HCT116 (cell line): ENCODE results near the gene GLOD4. TPM values are rescaled to one million over a fixed set of nuclear protein-coding genes. Genes with fewer than 3 reads are reported as not detected.

Source experiments
- ATAC-seq: fragments of 200-7000 bp; cut with Tn5 transposase; 2 replicates; pipeline ENCODE4 v1.9.1; 2020; ENCODE audit warnings: mild to moderate bottlenecking, moderate library complexity
- BruUV-seq: library from RNA; stranded (reverse); fragments of 400-500 nt; replicated peaks from 2 replicates; lab custom pipeline; 2021; lab: Mats Ljungman, UMichigan
- CTCF ChIA-PET: fragments of 300-600 bp; sonication (Branson Sonifier 250); formaldehyde crosslinking; loops from one replicate; lab custom pipeline; 2021; ENCODE audit warnings: antibody characterized with exemption; lab: Charles Lee
- POLR2A ChIA-PET: fragments of 300-600, 350-600 bp; sonication (Branson Sonifier 250); formaldehyde crosslinking; loops from one replicate; lab custom pipeline; 2021; ENCODE audit warnings: antibody characterized with exemption; lab: Charles Lee
- RAD21 ChIA-PET, 2 experiments: fragments of 300-600 bp; sonication (Branson Sonifier 250); formaldehyde crosslinking; loops; one replicate each; lab custom pipeline; 2023; ENCODE audit warnings: low total read pairs in 2 of 2; ENCODE audit not compliant: uncharacterized antibody in 2 of 2, unreplicated experiment in 2 of 2, low non-redundant PET in 1 of 2; lab: Charles Lee
- DNase-seq: peaks from one replicate; pipeline ENCODE4 v3.0.0-alpha.2; 2010; ENCODE audit warnings: low read depth, low spot score
- H2AFZ ChIP-seq: fragments of 200-600 bp; shearing (Covaris generic), sonication (generic); 2 replicates; pipeline ENCODE4 v1.6.1; 2017; ENCODE audit warnings: low read depth, mixed run types, mixed read lengths, antibody characterized with exemption, low read length; ENCODE audit not compliant: poor library complexity, severe bottlenecking
- H3K27ac ChIP-seq: 2 replicates; pipeline ENCODE4 v1.5.1; 2012; ENCODE audit warnings: low read depth, low read length
- H3K27me3 ChIP-seq: fragments of 200-600 bp; sonication (generic); 2 replicates; pipeline ENCODE4 v1.6.1; 2016; ENCODE audit warnings: mixed run types, low read length, mixed read lengths; ENCODE audit not compliant: insufficient read depth
- H3K36me3 ChIP-seq, 2 experiments: fragments of 200-500 bp in 1 of 2; fragments of 200-600 bp in 1 of 2; sonication (Bioruptor generic) in 1 of 2; sonication (generic) in 1 of 2; 2 replicates each; pipeline versions ENCODE4 v1.5.1 to v1.6.1; 2014 to 2016; ENCODE audit warnings: low read length in 2 of 2, inconsistent platforms in 1 of 2, mixed read lengths in 1 of 2, mixed run types in 1 of 2; ENCODE audit not compliant: insufficient read depth in 2 of 2, control insufficient read depth in 1 of 2
- H3K4me1 ChIP-seq, 2 experiments: fragments of 200-600 bp in 1 of 2; sonication (generic) in 1 of 2; 2 replicates each; pipeline versions ENCODE4 v1.5.1 to v1.6.1; 2012 to 2017; ENCODE audit warnings: low read length in 2 of 2, inconsistent platforms in 1 of 2, mild to moderate bottlenecking in 1 of 2, mixed read lengths in 1 of 2, mixed run types in 1 of 2, moderate library complexity in 1 of 2; ENCODE audit not compliant: insufficient read depth in 2 of 2, control insufficient read depth in 1 of 2
- H3K4me2 ChIP-seq: fragments of 200-600 bp; sonication (generic); 2 replicates; pipeline ENCODE4 v1.6.1; 2017; ENCODE audit warnings: mixed run types, low read length, mixed read lengths
- H3K4me3 ChIP-seq, 2 experiments: fragments of 200-600 bp in 1 of 2; sonication (generic) in 1 of 2; replicated peaks in 1 of 2; 2 replicates each; pipeline ENCODE4 v1.5.1; 2011 to 2016; ENCODE audit warnings: low read length in 2 of 2, control low read depth in 1 of 2, low read depth in 1 of 2, mild to moderate bottlenecking in 1 of 2, mixed read lengths in 1 of 2, mixed run types in 1 of 2
- H3K79me2 ChIP-seq: fragments of 200-600 bp; sonication (generic); 2 replicates; pipeline ENCODE4 v1.6.1; 2017; ENCODE audit warnings: mild to moderate bottlenecking, mixed run types, low read length, moderate library complexity, mixed read lengths; ENCODE audit not compliant: insufficient read depth
- H3K9ac ChIP-seq: fragments of 200-600 bp; sonication (generic); 2 replicates; pipeline ENCODE4 v1.6.1; 2016; ENCODE audit warnings: low read length, mixed read lengths
- H3K9me2 ChIP-seq: fragments of 200-600 bp; sonication (generic), shearing (Covaris generic); 2 replicates; pipeline ENCODE4 v1.6.1; 2017; ENCODE audit warnings: mixed run types, mild to moderate bottlenecking, moderate library complexity; ENCODE audit not compliant: insufficient read depth
- H3K9me3 ChIP-seq, 2 experiments: fragments of 200-500 bp in 1 of 2; fragments of 200-600 bp in 1 of 2; sonication (Bioruptor generic) in 1 of 2; sonication (generic) in 1 of 2; 2 replicates each; pipeline ENCODE4 v1.6.1; 2014 to 2017; ENCODE audit warnings: low read length in 2 of 2, mixed read lengths in 2 of 2, inconsistent platforms in 1 of 2, low read depth in 1 of 2, mild to moderate bottlenecking in 1 of 2, mixed run types in 1 of 2, moderate library complexity in 1 of 2; ENCODE audit not compliant: control insufficient read depth in 1 of 2, insufficient read depth in 1 of 2
- H4K20me1 ChIP-seq: fragments of 200-600 bp; sonication (generic), shearing (Covaris generic); 2 replicates; pipeline ENCODE4 v1.6.1; 2017; ENCODE audit warnings: mixed run types, mild to moderate bottlenecking, moderate library complexity; ENCODE audit not compliant: insufficient read depth
- CEBPB ChIP-seq: IDR thresholded peaks from 2 replicates; pipeline ENCODE4 v1.6.1; 2012; ENCODE audit warnings: low read depth
- EZH2 ChIP-seq: fragments of 200-600 bp; sonication (generic); IDR thresholded peaks from 2 replicates; pipeline ENCODE4 v1.6.1; 2017; ENCODE audit warnings: antibody characterized with exemption, mixed run types
- EZH2phosphoT487 ChIP-seq: fragments of 200-600 bp; IDR thresholded peaks from 2 replicates; pipeline ENCODE4 v1.6.1; 2018; ENCODE audit warnings: antibody characterized with exemption, borderline replicate concordance
- JUND ChIP-seq: IDR thresholded peaks from 2 replicates; pipeline ENCODE4 v1.6.1; 2012
- POLR2A ChIP-seq: IDR thresholded peaks from 2 replicates; pipeline ENCODE4 v1.7.0; 2011; ENCODE audit warnings: borderline replicate concordance; ENCODE audit not compliant: insufficient read depth, insufficient read length; ENCODE audit errors: extremely low read depth
- POLR2AphosphoS5 ChIP-seq: IDR thresholded peaks from 2 replicates; pipeline ENCODE4 v1.6.1; 2011; ENCODE audit warnings: mild to moderate bottlenecking, low read depth, low read length, moderate library complexity
- RAD21 ChIP-seq: IDR thresholded peaks from 2 replicates; pipeline ENCODE4 v1.6.1; 2012; ENCODE audit warnings: low read depth, mild to moderate bottlenecking
- REST ChIP-seq: IDR thresholded peaks from 2 replicates; pipeline ENCODE4 v1.6.1; 2012; ENCODE audit warnings: low read depth
- SP1 ChIP-seq: IDR thresholded peaks from 2 replicates; pipeline ENCODE4 v1.6.1; 2012; ENCODE audit warnings: low read depth
- SRF ChIP-seq: IDR thresholded peaks from 2 replicates; pipeline ENCODE4 v1.6.1; 2012; ENCODE audit warnings: low read depth
- ZFX ChIP-seq: fragments of 450-650 bp; IDR thresholded peaks from 2 replicates; pipeline ENCODE4 v1.6.1; 2017
- ZNF274 ChIP-seq: fragments of 200-500 bp; sonication (Bioruptor generic); IDR thresholded peaks from 2 replicates; pipeline ENCODE4 v1.6.1; 2014; ENCODE audit warnings: mild to moderate bottlenecking, low read depth, low read length, inconsistent platforms
- intact Hi-C: fragments of 100-400 bp; cut with micrococcal nuclease; formaldehyde crosslinking; loops from 2 replicates; pipeline ENCODE4 v1.10.0; 2022
- total RNA-seq: library from RNA; stranded (reverse); gene quantifications from one replicate; pipeline ENCODE4 v1.2.1, GENCODE V29; 2021; ENCODE audit not compliant: unreplicated experiment

GLOD4 gene
- total RNA-seq, 1 experiment from 2014 or later, result 80.7 TPM

- ChIA-PET RAD21 (no interaction called here), CTCF (no interaction called here), POLR2A (no interaction called here)
- ATAC-seq (no peak), DNase-seq (no peak)
- Histone ChIP-seq H3K27me3 (no peaks in the 10 kb centered on the region), H2AFZ (no peak overlapping the region), H3K9me2 (no peaks in the 10 kb centered on the region), H3K79me2 (peaks cover 92% of the 10 kb centered on the region), H3K36me3 (peaks cover 40 to 72% of the 10 kb centered on the region in 2 experiments), H4K20me1 (peaks cover 14% of the 10 kb centered on the region; the same call in 1 of the 2 replicates), H3K27ac (no peak overlapping the region), H3K9me3 (no peaks in the 10 kb centered on the region), H3K4me2 (no peak overlapping the region), H3K4me1 (no peaks in the 10 kb centered on the region), H3K4me3 (no peak overlapping the region), H3K9ac (no peak overlapping the region)
- TF ChIP-seq ZFX, result no peak
- TF ChIP-seq EZH2, result no peak
- no peak for TF ChIP-seq REST
- no peak for TF ChIP-seq SP1
- no peak for TF ChIP-seq ZNF274
- TF ChIP-seq POLR2A, result no peak
- TF ChIP-seq RAD21, result no peak
- TF ChIP-seq EZH2phosphoT487, result no peak
- TF ChIP-seq JUND, result no peak
- no peak for TF ChIP-seq CEBPB
- no peak for TF ChIP-seq SRF
- no peak for TF ChIP-seq POLR2AphosphoS5
- no TSS peak for BruUV-seq
- intact Hi-C loops, result no loop called here
These were observed 41.7 kb downstream of the GLOD4 start for GRCh38 chr17:740240-741017.
